Ovary (tissue), 3 donors: ENCODE results near the gene PTER.

Experiments
- CTCF ChIP-seq, 3 donors: fragments of 450-650 bp in 2 of 3; fragments of 200-600 bp in 1 of 3; IDR thresholded peaks; one replicate each; pipeline versions ENCODE4 v1.5.1 to v1.8.0; 2016 to 2022; ENCODE audit warnings: antibody characterized with exemption in 3 of 3, mild to moderate bottlenecking in 1 of 3
- POLR2A ChIP-seq: fragments of 450-650 bp; IDR thresholded peaks from one replicate; pipeline ENCODE4 v1.6.1; 2017; ENCODE audit warnings: antibody characterized with exemption, mild to moderate bottlenecking, moderate library complexity
- donor health status: DM: no; HTN: no; CAD: no.

GRCh38 chr10:16445770-16446469, 9.1 kb downstream of the PTER start:
- TF ChIP-seq CTCF (IDR thresholded peaks at IDR 0.05), result no peak
- no peak for TF ChIP-seq POLR2A
